Body of pancreas (tissue), 4 donors: ENCODE data around the gene CFH. TPM values are rescaled to one million over a fixed set of nuclear protein-coding genes. Genes with fewer than 3 reads are reported as not detected.
"Not testable (repeated sequence)": the region's sequence is repeated elsewhere in the genome, so short reads cannot be mapped to it uniquely, and the experiment has no call there.

Experiments used
- ATAC-seq: fragments of 150-250 bp; one replicate; pipeline ENCODE4 v1.9.1; 2016
- DNase-seq, 4 donors: peaks; one replicate each; pipeline ENCODE4 v3.0.0-alpha.2; 2019
- H3K27ac ChIP-seq, 4 donors: fragments of 200-600 bp; sonication (generic); 1 replicate in 3 of 4; 2 replicates in 1 of 4; pipeline versions ENCODE4 v1.5.1 to v1.6.1; 2016 to 2019; ENCODE audit warnings: mild to moderate bottlenecking in 1 of 4, mixed read lengths in 1 of 4, moderate library complexity in 1 of 4
- H3K27me3 ChIP-seq, 2 donors: fragments of 200-600 bp; sonication (generic); one replicate each; pipeline ENCODE4 v1.6.0; 2016; ENCODE audit warnings: mild to moderate bottlenecking in 1 of 2
- H3K36me3 ChIP-seq, 2 donors: fragments of 200-600 bp; sonication (generic); replicated peaks in 1 of 2; 2 replicates each; pipeline ENCODE4 v1.5.1; 2016; ENCODE audit warnings: low read depth in 2 of 2; ENCODE audit not compliant: insufficient read depth in 1 of 2
- H3K4me1 ChIP-seq: fragments of 200-600 bp; sonication (generic); one replicate; pipeline ENCODE4 v1.6.0; 2016
- H3K4me3 ChIP-seq, 2 donors: fragments of 200-600 bp; sonication (generic); 1 replicate in 1 of 2; 2 replicates in 1 of 2; pipeline ENCODE4 v1.5.1; 2016 to 2019
- H3K9me3 ChIP-seq, 3 donors: fragments of 200-600 bp; sonication (generic); 1 replicate in 2 of 3; 2 replicates in 1 of 3; pipeline ENCODE4 v1.5.1; 2016
- CTCF ChIP-seq, 7 experiments: fragments of 450-650 bp in 4 of 7; fragments of 200-600 bp in 3 of 7; sonication (generic) in 3 of 7; IDR thresholded peaks; one replicate each; pipeline ENCODE4 v1.5.1; 2016 to 2019; ENCODE audit warnings: antibody characterized with exemption in 7 of 7
- POLR2A ChIP-seq, 3 donors: fragments of 450-650 bp; IDR thresholded peaks; one replicate each; pipeline ENCODE4 v1.6.1; 2016; ENCODE audit warnings: antibody characterized with exemption in 3 of 3, mild to moderate bottlenecking in 2 of 3
- WGBS, 2 donors: methylation state at CpG; one replicate each; pipeline ENCODE4 v1.1.5; 2017; 5-methylcytosine and 5-hydroxymethylcytosine counted together
- intact Hi-C: fragments of 100-400 bp; cut with DNase I; formaldehyde crosslinking; loops from one replicate; pipeline ENCODE4 v1.15.1; 2023
- total RNA-seq, 2 donors: library from RNA; depleted of rRNA; stranded (reverse); fragments of >200 nt; gene quantifications; one replicate each; pipeline ENCODE4 v1.1.0, GENCODE V29; 2016

Gene CFH
- total RNA-seq, 2 donors from 2014 or later: 12.2 to 46.7 TPM

DNA sequence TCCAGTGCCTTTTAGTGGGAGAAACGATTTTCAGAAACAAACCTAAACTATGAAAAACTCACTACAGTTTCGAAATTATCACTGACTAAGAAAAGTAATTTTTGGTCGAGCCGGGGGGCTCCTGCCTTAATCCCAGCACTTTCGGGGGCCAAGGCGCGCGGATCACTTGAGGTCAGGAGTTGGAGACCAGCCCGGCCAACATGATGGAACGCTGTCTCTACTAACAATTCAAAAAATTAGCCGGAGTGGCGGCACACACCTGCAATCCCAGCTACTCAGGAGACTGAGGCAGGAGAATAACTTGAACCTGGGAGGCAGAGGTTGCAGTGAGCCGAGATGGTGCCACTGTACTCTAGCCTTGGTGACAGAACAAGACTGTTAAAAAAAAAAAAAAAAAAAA, 125.8 kb downstream of the CFH start:
- Histone ChIP-seq H3K9me3 (no peaks in the 10 kb centered on the region), H3K4me1 (no peaks in the 10 kb centered on the region), H3K36me3 (no peaks in the 10 kb centered on the region), H3K4me3 (no peak overlapping the region), H3K27ac (no peak overlapping the region), H3K27me3 (no peaks in the 10 kb centered on the region)
- TF ChIP-seq POLR2A (IDR thresholded peaks at IDR 0.05): no peak
- no peak for TF ChIP-seq CTCF (IDR thresholded peaks at IDR 0.05)
- ATAC-seq (no peak), DNase-seq (no peak)
- intact Hi-C loops: no loop called here
- WGBS, 2 donors: 72 to 86% methylated on average over 9 to 13 of the region's 13 CpGs

DNA sequence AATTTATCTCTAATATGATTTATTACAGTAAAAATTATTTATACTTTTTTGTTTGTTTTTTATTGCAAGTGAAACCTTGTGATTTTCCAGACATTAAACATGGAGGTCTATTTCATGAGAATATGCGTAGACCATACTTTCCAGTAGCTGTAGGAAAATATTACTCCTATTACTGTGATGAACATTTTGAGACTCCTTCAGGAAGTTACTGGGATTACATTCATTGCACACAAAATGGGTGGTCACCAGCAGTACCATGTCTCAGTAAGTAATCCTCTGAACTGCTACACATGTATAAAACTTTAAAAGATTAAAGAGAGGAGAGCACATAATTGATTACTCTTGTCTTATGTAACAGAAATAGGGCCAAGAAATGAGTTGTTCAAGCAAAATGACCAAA, 127.2 kb downstream of the CFH start:
- Histone ChIP-seq H3K4me3 (no peak overlapping the region), H3K9me3 (no peaks in the 10 kb centered on the region), H3K27me3 (no peaks in the 10 kb centered on the region), H3K4me1 (no peaks in the 10 kb centered on the region), H3K36me3 (no peaks in the 10 kb centered on the region), H3K27ac (no peak overlapping the region)
- DNase-seq (no peak), ATAC-seq (no peak)
- intact Hi-C loops: no loop called here
- no peak for TF ChIP-seq POLR2A (IDR thresholded peaks at IDR 0.05)
- TF ChIP-seq CTCF (IDR thresholded peaks at IDR 0.05): no peak
- WGBS, 2 donors: 67 to 84% methylated on average over 1 of the region's 1 CpG

DNA sequence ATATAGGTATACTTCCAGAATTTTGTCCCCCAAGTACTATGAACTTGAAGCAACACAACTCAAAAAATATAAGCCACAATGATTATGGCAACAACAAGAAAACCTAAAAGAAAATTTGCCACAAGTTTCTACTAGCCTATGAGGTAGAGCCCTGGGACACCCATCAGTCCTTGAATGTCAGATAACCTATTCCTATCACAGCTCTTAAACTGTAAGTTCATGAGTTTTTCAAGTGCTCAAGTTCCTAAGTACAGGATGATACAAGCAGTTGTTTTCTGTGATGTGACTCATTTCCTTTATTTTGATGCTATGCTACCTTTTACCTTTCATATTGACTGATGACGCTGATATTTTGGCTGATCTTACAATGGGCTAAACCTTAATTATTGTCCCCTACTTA, 139.4 kb downstream of the CFH start:
- DNase-seq, H3K9me3 ChIP-seq, H3K27me3 ChIP-seq, ATAC-seq, H3K4me1 ChIP-seq, H3K36me3 ChIP-seq, intact Hi-C loops, H3K4me3 ChIP-seq, H3K27ac ChIP-seq: not testable (repeated sequence)
- 75 to 88% methylated on average over 1 of the region's 1 CpG for WGBS, 2 donors

GRCh38 chr1:196794103-196794502, 142.3 kb downstream of the CFH start:
- H3K4me1 ChIP-seq, H3K9me3 ChIP-seq, H3K27ac ChIP-seq, intact Hi-C loops, H3K4me3 ChIP-seq, ATAC-seq, DNase-seq, H3K36me3 ChIP-seq, H3K27me3 ChIP-seq: not testable (repeated sequence)
- WGBS, 2 donors: 12 to 19% methylated on average over 4 of the region's 4 CpGs

Other genes starting within 250 kb of the CFH start
- gene KCNT2, start 43.6 kb upstream of the CFH start, total RNA-seq: under 1 TPM; 0.78 to 0.99 TPM
- not detected for gene CFHR3, start 122.8 kb downstream of the CFH start, total RNA-seq
- gene CFHR1, start 167.7 kb downstream of the CFH start, total RNA-seq: not detected
- gene CFHR4, start 236.0 kb downstream of the CFH start, total RNA-seq: not detected